Measurements from ENCODE around the gene MGAT5B. TPM values are rescaled to one million over a fixed set of nuclear protein-coding genes. Genes with fewer than 3 reads are reported as not detected.

The MGAT5B gene
- total and polyA plus RNA-seq, 2 of the 13 experiments (the other 11 are each of a cell fraction or from before 2014, with no cell fraction given) = 0.07 to 0.13 TPM

DNA sequence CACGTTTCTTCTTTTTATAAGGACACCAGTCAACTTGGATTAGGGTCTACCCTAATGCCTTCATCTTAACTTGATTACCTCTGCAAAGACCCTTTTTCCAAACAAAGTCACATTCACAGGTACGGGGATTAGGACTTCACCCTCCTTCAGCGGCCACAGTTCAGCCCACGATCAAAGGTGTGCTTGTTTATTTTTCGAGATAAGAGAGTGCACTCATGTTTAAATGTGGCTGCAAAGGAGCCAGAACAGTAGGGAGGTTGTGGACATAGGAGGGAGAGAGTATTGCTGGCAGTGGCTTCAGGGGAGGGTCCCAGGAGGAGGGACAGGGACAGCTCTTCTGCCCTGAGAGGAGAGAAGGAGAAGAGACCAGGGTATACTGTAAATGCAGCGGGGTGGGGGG, 46.7 kb downstream of the MGAT5B start (continued):
- TF ChIP-seq ZNF724P (CRISPR knock-in tag; IDR thresholded peaks at IDR 0.05; ENCODE audit: borderline replicate concordance) (no peak), GATA4 (IDR thresholded peaks at IDR 0.05; ENCODE audit: borderline replicate concordance, low read depth) (peak; percentile 98), SNAI1 (CRISPR knock-in tag; IDR thresholded peaks at IDR 0.05; ENCODE audit: borderline replicate concordance) (no peak), CEBPB (IDR thresholded peaks at IDR 0.05; ENCODE audit: borderline replicate concordance, low read depth, low read length) (no peak), KDM3A (CRISPR knock-in tag; IDR thresholded peaks at IDR 0.05; ENCODE audit: low read depth) (0 out of 2 replicates have a peak, but pooled peaks have one; percentile 23), ZNF432 (CRISPR knock-in tag; IDR thresholded peaks at IDR 0.05; ENCODE audit: borderline replicate concordance) (no peak), ZNF777 (CRISPR knock-in tag; IDR thresholded peaks at IDR 0.05) (no peak), RNF2 (conservative IDR thresholded peaks at IDR 0.05; ENCODE audit: low read depth) (0 out of 2 replicates have a peak, but pooled peaks have one; percentile 33), ZBTB34 (CRISPR knock-in tag; IDR thresholded peaks at IDR 0.05) (0 out of 2 replicates have a peak, but pooled peaks have one; percentile 58), ZNF329 (CRISPR knock-in tag; IDR thresholded peaks at IDR 0.05; ENCODE audit: low read depth) (no peak), ZNF589 (CRISPR knock-in tag; conservative IDR thresholded peaks at IDR 0.05) (peak; percentile 54; the same call in 1 of the 2 replicates), ZNF564 (CRISPR knock-in tag; IDR thresholded peaks at IDR 0.05) (no peak), ZBTB33 (CRISPR knock-in tag; IDR thresholded peaks at IDR 0.05) (peak; percentile 62; the same call in 1 of the 2 replicates), NKX3-1 (CRISPR knock-in tag; IDR thresholded peaks at IDR 0.05) (peak; percentile 86; the same call in 1 of the 2 replicates), NFIC (IDR thresholded peaks at IDR 0.05; ENCODE audit: low read length) (peak; percentile 78; the same call in 1 of the 2 replicates), ZNF205 (CRISPR knock-in tag; IDR thresholded peaks at IDR 0.05) (peak; percentile 85), ZNF260 (CRISPR knock-in tag; IDR thresholded peaks at IDR 0.05; ENCODE audit: borderline replicate concordance, low read depth) (no peak)
- TF ChIP-seq, protein P1, sequence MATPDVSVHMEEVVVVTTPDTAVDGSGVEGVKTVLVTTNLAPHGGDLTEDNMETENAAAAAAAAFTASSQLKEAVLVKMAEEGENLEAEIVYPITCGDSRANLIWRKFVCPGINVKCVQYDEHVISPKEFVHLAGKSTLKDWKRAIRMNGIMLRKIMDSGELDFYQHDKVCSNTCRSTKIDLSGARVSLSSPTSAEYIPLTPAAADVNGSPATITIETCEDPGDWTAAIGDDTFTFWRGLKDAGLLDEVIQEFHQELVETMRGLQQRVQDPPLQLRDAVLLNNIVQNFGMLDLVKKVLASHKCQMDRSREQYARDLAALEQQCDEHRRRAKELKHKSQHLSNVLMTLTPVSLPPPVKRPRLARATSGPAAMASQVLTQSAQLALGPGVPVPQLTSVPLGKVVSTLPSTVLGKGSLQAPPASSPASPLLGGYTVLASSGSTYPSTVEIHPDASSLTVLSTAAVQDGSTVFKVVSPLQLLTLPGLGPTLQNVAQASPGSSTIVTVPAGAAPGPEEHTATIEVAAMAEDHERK (CRISPR knock-in tag; IDR thresholded peaks at IDR 0.05; ENCODE audit: low read depth) = no peak
- TF ChIP-seq, protein P2, sequence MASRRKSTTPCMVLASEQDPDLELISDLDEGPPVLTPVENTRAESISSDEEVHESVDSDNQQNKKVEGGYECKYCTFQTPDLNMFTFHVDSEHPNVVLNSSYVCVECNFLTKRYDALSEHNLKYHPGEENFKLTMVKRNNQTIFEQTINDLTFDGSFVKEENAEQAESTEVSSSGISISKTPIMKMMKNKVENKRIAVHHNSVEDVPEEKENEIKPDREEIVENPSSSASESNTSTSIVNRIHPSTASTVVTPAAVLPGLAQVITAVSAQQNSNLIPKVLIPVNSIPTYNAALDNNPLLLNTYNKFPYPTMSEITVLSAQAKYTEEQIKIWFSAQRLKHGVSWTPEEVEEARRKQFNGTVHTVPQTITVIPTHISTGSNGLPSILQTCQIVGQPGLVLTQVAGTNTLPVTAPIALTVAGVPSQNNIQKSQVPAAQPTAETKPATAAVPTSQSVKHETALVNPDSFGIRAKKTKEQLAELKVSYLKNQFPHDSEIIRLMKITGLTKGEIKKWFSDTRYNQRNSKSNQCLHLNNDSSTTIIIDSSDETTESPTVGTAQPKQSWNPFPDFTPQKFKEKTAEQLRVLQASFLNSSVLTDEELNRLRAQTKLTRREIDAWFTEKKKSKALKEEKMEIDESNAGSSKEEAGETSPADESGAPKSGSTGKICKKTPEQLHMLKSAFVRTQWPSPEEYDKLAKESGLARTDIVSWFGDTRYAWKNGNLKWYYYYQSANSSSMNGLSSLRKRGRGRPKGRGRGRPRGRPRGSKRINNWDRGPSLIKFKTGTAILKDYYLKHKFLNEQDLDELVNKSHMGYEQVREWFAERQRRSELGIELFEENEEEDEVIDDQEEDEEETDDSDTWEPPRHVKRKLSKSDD (CRISPR knock-in tag; IDR thresholded peaks at IDR 0.05; ENCODE audit: low read depth) = no peak
- TF ChIP-seq, protein P3, sequence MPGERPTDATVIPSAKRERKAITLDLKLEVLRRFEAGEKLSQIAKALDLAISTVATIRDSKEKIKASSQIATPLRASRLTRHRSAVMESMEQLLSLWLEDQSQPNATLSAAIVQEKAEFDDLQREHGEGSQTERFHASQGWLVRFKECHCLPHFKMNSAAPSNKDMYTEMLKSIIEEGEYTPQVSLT (CRISPR knock-in tag; IDR thresholded peaks at IDR 0.05; ENCODE audit: borderline replicate concordance, low read depth) = no peak
- TF ChIP-seq, protein P4, sequence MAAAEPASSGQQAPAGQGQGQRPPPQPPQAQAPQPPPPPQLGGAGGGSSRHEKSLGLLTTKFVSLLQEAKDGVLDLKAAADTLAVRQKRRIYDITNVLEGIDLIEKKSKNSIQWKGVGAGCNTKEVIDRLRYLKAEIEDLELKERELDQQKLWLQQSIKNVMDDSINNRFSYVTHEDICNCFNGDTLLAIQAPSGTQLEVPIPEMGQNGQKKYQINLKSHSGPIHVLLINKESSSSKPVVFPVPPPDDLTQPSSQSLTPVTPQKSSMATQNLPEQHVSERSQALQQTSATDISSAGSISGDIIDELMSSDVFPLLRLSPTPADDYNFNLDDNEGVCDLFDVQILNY (CRISPR knock-in tag; conservative IDR thresholded peaks at IDR 0.05) = no peak

Measured in HepG2 (cell line).